K562 (cell line): ENCODE results near the gene COQ4.
A peak's percentile ranks its signal among the peaks of the same experiment; 100 is the strongest.

Experiments used
- ELF1 ChIP-seq: fragments of 200-800 bp; sonication (Bioruptor generic); IDR thresholded peaks from 2 replicates; pipeline ENCODE4 v1.6.1; 2016; ENCODE audit warnings: missing genetic modification characterization, missing compliant biosample characterization
- ELF4 ChIP-seq: fragments of 450-650 bp; formaldehyde crosslinking; IDR thresholded peaks from 2 replicates; pipeline ENCODE4 v1.4.0; 2022; ENCODE audit warnings: missing genetic modification characterization
- PHTF2 ChIP-seq: fragments of 250-450 bp; sonication (Bioruptor Pico); IDR thresholded peaks from 2 replicates; pipeline ENCODE4 v1.5.0; 2021; ENCODE audit warnings: mild to moderate bottlenecking
- ZNF140 ChIP-seq: fragments of 250-450 bp; sonication (Bioruptor Pico); IDR thresholded peaks from 2 replicates; pipeline ENCODE4 v1.8.0; 2021; ENCODE audit warnings: moderate library complexity, mild to moderate bottlenecking, inconsistent platforms
- ZNF23 ChIP-seq: fragments of 250-450 bp; sonication (Bioruptor Pico); IDR thresholded peaks from 2 replicates; pipeline ENCODE4 v1.4.0; 2020; ENCODE audit warnings: mild to moderate bottlenecking
- TF ChIP-seq, protein P1 (sequence below), 3 experiments: IDR thresholded peaks in 2 of 3; conservative IDR thresholded peaks in 1 of 3; 2 replicates each; pipeline ENCODE4 v1.5.1; 2011 to 2012; ENCODE audit warnings: low read length in 3 of 3, mild to moderate bottlenecking in 3 of 3, control low read depth in 2 of 3, improper control_type of control experiment in 1 of 3, inconsistent platforms in 1 of 3, low read depth in 1 of 3, mixed read lengths in 1 of 3, moderate library complexity in 1 of 3; ENCODE audit not compliant: insufficient read depth in 2 of 3

DNA sequence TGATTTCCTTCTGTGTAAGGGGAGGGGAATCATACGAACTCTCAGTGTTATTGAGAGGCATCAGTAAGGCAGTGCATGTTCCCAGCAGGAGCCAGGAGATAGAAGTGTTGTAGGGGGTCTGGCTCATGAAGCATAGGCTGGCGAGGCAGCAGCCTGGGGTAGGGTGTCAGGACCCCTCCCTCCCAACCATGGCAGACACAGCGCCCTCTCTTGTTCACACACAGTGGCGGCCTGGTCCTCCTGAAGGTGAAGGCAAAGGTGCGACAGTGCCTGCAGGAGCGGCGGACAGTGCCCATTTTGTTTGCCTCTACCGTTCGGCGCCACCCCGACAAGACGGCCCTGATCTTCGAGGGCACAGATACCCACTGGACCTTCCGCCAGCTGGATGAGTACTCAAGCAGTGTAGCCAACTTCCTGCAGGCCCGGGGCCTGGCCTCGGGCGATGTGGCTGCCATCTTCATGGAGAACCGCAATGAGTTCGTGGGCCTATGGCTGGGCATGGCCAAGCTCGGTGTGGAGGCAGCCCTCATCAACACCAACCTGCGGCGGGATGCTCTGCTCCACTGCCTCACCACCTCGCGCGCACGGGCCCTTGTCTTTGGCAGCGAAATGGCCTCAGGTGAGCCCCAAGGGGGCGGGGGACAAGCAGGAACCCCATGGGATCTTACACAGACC, 22.4 kb downstream of the COQ4 start:
- TF ChIP-seq ELF4 (CRISPR knock-in tag) (no peak), ZNF140 (CRISPR knock-in tag) (no peak), ELF1 (tag) (no peak), PHTF2 (CRISPR knock-in tag) (no peak), ZNF23 (no peak)
- TF ChIP-seq, protein P1, sequence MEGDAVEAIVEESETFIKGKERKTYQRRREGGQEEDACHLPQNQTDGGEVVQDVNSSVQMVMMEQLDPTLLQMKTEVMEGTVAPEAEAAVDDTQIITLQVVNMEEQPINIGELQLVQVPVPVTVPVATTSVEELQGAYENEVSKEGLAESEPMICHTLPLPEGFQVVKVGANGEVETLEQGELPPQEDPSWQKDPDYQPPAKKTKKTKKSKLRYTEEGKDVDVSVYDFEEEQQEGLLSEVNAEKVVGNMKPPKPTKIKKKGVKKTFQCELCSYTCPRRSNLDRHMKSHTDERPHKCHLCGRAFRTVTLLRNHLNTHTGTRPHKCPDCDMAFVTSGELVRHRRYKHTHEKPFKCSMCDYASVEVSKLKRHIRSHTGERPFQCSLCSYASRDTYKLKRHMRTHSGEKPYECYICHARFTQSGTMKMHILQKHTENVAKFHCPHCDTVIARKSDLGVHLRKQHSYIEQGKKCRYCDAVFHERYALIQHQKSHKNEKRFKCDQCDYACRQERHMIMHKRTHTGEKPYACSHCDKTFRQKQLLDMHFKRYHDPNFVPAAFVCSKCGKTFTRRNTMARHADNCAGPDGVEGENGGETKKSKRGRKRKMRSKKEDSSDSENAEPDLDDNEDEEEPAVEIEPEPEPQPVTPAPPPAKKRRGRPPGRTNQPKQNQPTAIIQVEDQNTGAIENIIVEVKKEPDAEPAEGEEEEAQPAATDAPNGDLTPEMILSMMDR (IDR thresholded peaks at IDR 0.05 in 2 of 3, conservative IDR thresholded peaks at IDR 0.05 in 1 of 3; ENCODE audit: insufficient read depth in 2 of 3, low read depth in 1 of 3, low read length in 3 of 3): peak in 1 of 3 experiments; percentile 17; a peak in 1 of 6 replicates
